GM18909 (cell line): ENCODE data around the gene FCMR.
"Not testable (repeated sequence)": the region's sequence is repeated elsewhere in the genome, so short reads cannot be mapped to it uniquely, and the experiment has no call there.

Experiments
- ATAC-seq: cut with Tn5 transposase; IDR thresholded peaks from one replicate; pipeline ENCODE4 v1.9.1; 2021; ENCODE audit warnings: mild to moderate bottlenecking; ENCODE audit not compliant: unreplicated experiment, poor library complexity

FCMR gene

DNA sequence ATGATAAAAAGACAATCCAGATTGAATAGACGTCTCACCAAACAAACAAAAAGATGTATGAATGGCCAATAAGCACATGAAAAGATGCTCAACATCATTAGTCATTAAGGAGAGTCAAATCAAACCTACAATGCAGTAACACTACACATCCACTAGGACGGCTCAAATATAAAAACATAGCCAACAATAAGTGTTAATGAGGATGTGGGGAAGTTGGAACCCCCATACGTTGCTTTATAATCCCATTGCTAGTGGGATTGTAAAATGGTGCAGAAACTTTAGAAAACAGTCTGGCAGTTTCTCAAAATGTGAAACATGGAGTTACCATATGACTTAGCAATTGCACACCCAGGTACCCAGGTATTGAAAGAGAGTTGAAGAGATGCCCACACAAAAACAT lies 39.2 kb downstream of the FCMR start:
- no peak for ATAC-seq

DNA sequence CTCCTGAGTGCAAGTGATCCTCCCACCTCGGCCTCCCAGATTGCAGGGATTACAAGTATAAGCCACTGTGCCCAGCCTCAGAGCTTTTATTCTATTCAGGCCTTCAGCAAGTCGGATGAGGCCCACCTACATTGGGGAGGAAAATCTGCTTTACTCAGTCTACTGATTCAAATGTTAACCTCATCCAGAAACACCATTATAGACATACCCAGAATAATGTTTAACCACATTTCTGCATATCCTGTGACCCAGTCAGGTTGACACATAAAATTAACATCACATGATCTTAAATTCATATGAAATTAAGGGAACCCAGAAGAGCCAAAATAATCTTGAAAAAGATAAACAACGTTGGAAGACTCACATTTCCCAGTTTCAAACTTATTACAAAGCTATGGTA lies 41.4 kb downstream of the FCMR start:
- no peak for ATAC-seq

DNA sequence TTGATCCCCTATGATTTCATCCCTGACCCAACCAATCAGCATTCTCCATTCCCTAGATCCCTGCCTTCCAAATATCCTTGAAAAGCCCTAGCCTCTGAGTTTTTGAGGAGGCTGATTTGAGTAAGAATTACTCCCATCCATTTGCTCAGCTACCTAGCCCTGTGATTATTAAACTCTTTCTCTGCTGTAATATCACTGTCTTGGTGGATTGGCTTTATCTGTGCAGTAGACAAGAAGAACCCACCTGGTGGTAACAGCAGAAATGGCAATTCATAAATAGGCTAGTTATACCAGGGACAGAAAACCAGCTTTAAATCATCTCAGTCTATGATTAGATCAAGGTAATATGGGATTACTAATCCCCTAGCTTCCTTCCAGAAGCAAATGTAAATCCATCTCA lies 43.3 kb downstream of the FCMR start:
- no peak for ATAC-seq

DNA sequence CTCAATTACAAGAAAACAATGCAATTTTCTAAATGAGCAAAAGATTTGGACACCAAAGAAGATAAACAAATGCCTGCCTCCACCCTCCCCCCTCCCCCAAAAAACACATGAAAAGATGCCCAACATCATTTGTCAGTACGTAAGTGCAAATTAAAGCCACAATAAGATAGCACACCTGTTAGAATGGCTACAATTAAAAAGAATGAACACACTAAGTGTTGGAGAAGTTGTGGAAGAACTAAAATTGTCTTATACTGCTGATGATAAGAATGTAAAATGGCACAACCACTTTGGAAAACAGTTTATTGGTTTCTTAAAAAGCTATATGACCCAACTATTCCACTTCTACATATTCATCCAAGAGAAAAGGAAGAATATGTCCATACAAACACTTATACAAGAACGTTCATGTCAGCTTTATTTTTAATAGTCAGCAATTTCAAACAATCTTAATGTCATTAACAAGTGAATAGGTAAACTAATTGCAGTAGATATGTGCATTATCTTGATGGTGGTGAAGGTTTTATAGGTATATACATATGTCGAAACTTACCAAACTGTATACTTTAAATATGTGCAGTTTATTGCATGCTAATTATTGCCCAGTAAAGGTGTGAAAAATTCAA lies 45.9 kb downstream of the FCMR start:
- no peak for ATAC-seq

DNA sequence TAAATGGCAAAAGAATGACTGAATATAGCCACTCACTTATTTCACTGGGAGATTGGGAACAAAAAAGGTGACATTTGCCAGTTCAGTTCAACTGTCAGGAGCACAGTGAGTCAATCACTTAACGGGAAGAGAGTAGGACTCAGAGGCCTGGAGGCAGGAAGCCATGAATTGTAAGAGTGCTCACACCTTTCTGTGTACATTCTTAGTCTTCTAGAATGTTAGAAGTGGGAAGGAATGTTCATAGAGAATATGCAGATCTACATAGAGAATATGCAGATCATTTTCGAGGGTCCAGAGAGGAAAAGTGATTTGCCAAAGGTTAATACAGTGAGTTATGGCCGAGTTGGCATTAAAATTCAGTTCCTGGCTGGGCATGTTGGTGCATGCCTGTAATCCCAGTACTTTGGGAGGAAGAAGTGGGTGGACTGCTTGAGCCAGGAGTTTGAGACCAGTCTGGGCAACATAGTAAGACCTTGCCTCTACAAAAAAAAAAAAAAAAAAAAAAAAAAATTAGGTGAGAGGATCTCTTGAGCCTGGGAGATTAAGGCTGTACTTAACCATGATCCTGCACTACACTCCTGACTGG lies 48.0 kb downstream of the FCMR start:
- ATAC-seq: no peak

DNA sequence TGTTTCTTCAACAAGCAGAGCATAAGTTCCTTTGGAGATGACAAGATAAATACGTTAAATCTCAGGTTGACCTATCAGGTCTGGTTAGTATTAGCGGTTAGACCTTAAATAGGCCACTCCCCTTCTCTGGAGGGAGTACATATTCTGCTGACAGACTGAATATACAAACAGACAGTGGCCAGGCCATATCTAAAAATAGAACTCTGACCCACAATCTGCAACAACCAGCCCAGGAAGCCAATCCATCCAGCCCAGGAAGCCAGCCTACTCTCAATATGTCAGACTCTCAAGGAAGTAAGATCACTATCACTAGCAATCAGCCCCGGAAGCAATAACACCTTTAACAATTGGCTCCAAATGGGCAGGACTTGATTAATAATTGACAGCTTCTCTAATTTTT lies 49.6 kb downstream of the FCMR start:
- ATAC-seq: no peak

DNA sequence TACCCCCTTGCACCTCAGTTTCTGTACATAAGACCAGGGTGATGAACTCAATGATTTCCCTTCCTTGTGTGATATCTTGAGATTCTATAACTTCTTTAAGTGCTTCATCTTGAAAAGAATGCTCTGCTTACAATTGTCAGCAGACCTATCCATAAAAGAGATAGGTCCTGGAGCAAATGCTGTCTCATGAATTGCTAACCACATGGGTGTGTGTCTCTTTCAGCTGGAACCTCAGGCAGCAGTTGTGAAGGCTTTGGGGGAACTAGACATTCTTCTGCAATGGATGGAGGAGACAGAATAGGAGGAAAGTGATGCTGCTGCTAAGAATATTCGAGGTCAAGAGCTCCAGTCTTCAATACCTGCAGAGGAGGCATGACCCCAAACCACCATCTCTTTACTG lies 53.5 kb downstream of the FCMR start:
- ATAC-seq: no peak

DNA sequence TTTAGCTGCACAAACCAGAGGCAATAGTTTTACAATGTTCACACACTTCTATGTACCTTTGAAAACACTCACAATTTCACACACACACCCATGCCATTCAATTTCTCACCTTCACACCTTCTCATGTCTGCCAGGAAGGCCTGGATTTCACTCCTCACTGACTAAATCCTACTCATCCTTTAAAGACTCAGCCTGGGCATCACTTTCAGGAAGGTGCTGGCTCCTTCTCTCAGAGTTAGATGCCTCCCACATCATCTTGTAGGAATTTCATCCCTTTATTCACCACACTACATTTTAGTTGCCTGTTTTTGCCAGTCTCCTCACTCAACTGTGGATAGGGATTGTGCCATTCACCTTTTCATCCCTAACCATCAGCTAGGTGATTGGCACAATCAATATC lies 54.0 kb downstream of the FCMR start:
- no peak for ATAC-seq

DNA sequence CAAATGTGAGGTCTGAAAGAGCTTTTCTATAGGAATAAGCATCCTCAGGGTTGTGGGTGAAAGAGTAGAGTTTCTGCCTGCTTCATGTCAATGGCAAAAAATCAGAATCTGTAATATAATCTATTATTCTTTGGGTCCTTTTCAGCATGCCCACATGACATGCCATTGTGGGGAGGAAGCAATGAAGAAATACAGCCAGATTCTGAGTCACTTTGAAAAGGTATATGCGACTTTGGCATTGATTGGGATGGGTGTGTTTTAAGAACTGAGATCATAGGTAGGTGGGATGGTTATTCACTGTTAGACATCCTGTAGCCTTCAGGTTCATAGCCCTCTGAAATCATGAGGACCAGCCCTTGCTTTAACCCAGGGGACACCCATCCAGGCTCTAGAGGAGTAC lies 54.5 kb downstream of the FCMR start:
- no peak for ATAC-seq

DNA sequence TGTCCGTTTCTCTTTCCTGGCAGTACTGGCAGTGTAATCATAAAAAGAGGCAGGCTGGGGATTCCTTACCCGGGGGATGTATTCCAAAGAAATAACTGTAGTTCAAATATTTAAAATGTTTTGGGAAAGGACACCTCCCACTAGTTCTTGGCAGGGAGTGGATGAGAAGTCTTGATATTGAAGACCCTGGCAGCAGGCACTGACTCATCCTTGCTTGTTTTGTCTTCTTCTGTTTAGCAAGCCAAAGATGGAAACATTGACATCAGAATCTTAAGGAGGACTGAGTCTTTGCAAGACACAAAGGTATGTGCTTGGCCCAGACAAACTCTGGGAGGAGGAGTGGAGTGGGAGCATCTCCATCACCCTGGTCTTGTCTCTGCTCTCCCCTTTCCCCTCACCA lies 55.7 kb downstream of the FCMR start:
- ATAC-seq: no peak

DNA sequence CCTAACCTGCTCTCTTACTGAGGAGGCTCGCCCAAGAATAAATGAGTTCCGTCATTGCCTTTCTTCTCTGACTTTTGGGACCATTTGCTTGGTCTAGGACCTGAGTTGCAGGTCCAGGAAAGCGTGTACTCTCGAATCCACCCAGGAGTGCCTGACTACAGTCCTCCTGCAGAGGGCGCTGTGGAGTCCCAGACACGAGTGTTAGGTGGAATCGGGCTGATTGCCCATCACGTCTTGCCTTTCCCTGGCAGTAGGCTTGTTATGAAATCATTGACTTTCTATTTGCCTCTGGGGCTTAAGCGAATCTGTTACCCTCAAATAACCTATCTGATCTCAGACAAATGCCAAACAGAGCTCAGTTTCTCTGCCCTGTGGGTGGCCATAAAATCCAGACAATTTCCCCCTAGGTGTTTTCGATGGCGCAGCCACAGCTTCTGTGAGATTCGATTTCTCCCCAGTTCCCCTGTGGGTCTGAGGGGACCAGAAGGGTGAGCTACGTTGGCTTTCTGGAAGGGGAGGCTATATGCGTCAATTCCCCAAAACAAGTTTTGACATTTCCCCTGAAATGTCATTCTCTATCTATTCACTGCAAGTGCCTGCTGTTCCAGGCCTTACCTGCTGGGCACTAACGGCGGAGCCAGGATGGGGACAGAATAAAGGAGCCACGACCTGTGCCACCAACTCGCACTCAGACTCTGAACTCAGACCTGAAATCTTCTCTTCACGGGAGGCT lies 56.6 kb downstream of the FCMR start, which contains the start of gene IL20:
Gene IL20, plus strand, starts transcription at position 685 of the 733 bp plus-strand sequence. CDS start 230 bp downstream, outside the sequence.
- ATAC-seq: no peak

DNA sequence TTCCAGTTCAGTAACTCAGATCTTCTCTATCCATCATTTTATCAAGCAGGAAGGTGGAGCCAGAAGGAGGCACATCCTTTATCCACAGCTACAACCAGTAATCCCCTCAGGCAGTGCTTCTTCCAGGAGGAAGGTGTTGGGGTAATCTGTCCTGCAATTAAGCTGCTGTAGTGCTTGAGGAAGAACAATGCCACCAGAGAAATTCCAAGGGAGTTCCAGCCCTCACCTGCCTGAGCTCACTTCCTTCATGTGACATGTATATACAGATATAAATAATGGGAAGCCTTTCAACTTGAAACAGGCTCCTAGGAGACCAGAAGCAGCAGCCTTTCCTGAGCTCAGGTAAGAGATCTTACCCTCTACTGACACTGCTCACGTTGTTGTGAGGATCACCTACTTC lies 58.5 kb downstream of the FCMR start:
- no peak for ATAC-seq

DNA sequence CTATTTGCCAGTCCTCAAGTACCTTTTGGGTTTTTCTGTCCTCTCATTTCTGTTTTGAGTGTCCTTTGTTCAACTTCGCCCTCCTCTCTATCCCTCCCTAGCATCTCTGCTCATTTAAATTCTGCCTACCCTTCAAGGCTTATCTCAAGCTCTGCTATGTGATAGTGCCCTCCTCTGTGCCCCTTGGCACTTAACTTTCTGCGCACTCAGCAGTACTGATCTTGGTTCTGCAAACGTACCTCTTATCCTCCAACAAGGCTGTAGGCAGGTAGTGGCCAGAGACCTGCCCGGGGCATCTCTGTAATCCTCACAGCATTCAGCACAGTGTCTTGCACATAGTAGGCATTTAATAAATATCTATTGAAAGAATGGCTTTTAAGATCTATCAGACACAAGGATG lies 61.6 kb downstream of the FCMR start:
- ATAC-seq: no peak

DNA sequence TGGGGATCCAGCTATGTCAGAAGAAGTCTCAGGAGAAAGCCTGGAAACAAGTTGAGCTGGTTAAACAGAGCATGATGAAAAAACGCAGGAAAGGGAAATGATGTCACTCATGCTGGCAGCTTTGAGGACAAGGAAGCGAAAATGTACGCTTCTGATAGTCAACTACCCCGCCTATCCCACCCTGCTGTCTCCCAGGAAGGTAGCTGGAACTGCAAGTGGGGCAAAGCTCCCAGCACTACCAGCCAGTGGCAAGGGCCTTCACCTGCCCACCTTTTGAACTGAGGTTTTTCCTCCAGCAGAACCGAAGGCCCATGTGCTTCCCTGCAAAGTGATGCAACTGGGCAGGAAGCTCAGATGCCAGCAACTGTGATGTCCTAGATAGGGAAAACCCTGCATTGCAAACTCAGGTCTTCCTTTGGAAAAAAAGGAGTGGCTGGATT lies 62.6 kb downstream of the FCMR start:
- no peak for ATAC-seq

DNA sequence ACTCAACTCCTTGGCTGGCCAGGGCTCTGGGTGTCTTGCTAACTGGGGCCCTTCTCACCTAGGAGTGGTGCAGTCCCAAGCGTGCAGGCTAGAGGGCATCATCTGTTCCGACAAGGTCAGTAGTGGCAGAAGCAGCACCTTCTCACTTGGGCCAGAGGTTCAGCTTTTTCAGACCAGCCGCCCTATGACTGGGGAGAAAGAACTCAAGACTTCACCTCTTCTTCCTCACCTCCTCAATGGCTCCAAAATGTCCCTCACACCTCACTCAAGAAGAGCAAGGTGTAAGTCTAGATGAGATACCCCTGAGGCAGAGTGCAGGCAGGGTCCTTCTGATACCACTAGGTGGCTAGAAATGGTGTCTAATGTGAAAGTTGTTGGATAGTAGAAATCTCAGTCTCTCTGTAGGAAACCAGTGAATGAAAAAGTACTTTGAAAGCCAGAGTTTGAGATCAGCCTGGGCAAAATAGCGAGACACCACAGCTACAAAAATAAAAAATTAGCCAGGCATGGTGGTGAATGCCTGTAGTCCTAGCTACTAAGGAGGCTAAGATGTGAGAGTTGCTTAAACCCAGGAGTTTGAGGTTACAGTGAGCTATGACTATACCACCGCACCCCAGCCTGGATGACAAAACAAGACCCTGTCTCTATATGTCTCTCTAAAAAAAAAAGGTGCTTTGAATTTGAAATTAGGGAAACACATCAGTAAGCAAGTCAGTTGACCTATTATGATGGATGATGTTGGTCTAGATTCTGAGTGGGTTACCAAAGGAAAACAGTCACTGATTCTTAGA lies 64.9 kb downstream of the FCMR start:
- ATAC-seq: no peak

DNA sequence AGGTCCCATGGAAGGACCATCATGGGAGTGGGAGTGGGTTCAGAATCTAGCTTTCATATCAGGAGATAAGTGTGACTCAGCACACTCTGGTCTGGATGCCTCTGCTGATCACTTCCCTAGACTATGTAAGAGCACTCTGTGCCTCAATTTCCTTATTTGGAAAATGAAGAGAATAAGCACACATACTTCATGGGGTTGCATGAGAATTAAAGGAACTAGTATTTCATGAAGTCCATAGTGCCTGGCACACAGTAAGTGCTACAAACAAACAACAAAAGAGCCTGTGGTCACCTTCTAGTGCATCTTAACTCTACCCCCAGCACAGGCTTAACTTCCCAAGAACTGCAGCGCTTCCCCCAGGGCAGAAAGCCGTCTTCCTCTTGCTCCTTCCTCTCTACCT lies 65.9 kb downstream of the FCMR start:
- ATAC-seq: no peak

DNA sequence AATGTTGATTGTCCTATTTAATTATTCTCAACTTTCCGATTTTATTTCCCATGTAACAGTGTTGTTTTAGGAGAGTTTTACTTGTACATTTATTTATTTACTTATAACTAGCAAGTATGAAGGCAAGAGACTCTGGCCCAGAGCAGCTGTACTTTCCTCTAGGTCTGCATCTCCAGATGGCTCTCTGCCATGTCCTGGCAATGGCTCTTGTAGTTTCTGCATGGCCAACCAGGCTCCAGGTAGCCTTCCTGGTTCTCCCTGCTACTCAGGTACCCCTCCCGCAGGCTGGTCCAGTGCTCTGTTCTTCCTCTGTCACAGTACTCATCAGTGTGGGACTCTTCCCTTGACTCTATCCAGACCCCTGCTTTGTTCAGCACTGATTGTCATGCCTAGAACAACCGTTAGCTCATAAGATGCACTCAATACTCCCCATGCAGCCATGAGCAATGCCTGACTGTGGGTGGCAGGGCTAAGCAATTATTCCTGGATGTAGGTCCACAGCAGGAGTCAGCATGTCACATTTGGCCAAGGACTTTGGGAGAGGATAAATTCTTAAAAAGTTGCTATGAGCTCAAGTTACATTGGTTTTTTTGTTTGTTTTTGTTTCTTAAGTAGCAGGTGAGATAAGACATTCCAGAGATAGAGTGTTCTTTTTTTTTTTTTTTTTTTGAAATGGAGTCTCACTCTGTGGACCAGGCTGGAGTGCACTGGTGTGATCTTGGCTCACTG lies 67.2 kb downstream of the FCMR start:
- no peak for ATAC-seq

DNA sequence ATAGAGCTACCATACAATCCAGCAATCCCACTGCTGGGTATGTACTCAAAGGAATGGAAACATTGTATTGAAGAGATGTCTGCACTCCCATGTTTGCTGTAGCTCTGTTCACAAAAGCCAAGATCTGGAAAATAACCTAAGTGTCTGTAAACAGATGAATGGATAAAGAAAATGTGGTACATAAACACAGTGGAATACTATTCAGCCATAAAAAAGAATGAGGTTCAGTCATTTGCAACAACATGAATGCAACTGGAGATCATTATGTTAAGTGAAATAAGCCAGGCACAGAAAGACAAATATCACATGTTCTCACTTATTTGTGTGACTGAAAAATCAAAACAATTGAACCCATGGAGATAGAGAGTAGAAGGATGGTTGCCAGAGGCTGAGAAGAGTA lies 68.0 kb downstream of the FCMR start:
- not testable (repeated sequence) for ATAC-seq
